HCT116 (cell line): ENCODE measurements around the gene PIKFYVE.

ENCODE experiments used
- EZH2 ChIP-seq: fragments of 200-600 bp; sonication (generic); IDR thresholded peaks from 2 replicates; pipeline ENCODE4 v1.6.1; 2017; ENCODE audit warnings: antibody characterized with exemption, mixed run types
- EZH2phosphoT487 ChIP-seq: fragments of 200-600 bp; IDR thresholded peaks from 2 replicates; pipeline ENCODE4 v1.6.1; 2018; ENCODE audit warnings: antibody characterized with exemption, borderline replicate concordance
- POLR2A ChIP-seq: IDR thresholded peaks from 2 replicates; pipeline ENCODE4 v1.7.0; 2011; ENCODE audit warnings: borderline replicate concordance; ENCODE audit not compliant: insufficient read depth, insufficient read length; ENCODE audit errors: extremely low read depth
- POLR2AphosphoS5 ChIP-seq: IDR thresholded peaks from 2 replicates; pipeline ENCODE4 v1.6.1; 2011; ENCODE audit warnings: mild to moderate bottlenecking, low read depth, low read length, moderate library complexity
- SIN3A ChIP-seq: IDR thresholded peaks from 2 replicates; pipeline ENCODE4 v1.6.1; 2012; ENCODE audit warnings: low read depth
- SRF ChIP-seq: IDR thresholded peaks from 2 replicates; pipeline ENCODE4 v1.6.1; 2012; ENCODE audit warnings: low read depth
- TF ChIP-seq, protein P1 (sequence below), 3 experiments: fragments of 200-600 bp in 1 of 3; sonication (generic) in 1 of 3; IDR thresholded peaks in 2 of 3; conservative IDR thresholded peaks in 1 of 3; 2 replicates each; pipeline ENCODE4 v1.5.1; 2012 to 2017; ENCODE audit warnings: low read depth in 2 of 3, low read length in 2 of 3, antibody characterized with exemption in 1 of 3, borderline replicate concordance in 1 of 3, control low read depth in 1 of 3, mild to moderate bottlenecking in 1 of 3, mixed read lengths in 1 of 3, mixed run types in 1 of 3, moderate library complexity in 1 of 3; ENCODE audit not compliant: insufficient read depth in 1 of 3

DNA sequence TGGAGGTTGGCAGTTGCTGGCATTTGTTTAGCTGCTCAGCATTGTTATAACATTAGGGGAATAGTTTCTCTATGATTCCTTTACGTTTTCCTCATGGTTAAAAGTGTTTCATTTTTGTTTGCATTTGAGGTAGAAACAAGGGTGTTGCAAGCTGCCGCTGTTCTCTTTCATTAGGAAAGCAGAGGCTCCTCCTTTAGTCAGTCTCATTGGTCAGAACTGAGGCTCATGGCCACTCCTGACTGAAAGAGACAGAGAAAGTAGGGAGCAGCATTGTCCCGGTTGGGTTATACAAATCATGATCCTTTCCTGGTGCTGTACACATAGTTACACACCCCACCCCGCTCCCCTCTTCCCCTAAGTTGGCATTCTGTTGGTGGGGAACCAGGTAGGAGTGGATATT is 80.7 kb downstream of the PIKFYVE start:
- TF ChIP-seq SIN3A (no peak), POLR2A (no peak), EZH2phosphoT487 (no peak), EZH2 (no peak), SRF (no peak), POLR2AphosphoS5 (no peak)
- TF ChIP-seq, protein P1, sequence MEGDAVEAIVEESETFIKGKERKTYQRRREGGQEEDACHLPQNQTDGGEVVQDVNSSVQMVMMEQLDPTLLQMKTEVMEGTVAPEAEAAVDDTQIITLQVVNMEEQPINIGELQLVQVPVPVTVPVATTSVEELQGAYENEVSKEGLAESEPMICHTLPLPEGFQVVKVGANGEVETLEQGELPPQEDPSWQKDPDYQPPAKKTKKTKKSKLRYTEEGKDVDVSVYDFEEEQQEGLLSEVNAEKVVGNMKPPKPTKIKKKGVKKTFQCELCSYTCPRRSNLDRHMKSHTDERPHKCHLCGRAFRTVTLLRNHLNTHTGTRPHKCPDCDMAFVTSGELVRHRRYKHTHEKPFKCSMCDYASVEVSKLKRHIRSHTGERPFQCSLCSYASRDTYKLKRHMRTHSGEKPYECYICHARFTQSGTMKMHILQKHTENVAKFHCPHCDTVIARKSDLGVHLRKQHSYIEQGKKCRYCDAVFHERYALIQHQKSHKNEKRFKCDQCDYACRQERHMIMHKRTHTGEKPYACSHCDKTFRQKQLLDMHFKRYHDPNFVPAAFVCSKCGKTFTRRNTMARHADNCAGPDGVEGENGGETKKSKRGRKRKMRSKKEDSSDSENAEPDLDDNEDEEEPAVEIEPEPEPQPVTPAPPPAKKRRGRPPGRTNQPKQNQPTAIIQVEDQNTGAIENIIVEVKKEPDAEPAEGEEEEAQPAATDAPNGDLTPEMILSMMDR (IDR thresholded peaks at IDR 0.05 in 2 of 3, conservative IDR thresholded peaks at IDR 0.05 in 1 of 3; ENCODE audit: borderline replicate concordance in 1 of 3, insufficient read depth in 1 of 3, low read depth in 2 of 3, low read length in 2 of 3), result no peak
